Limb (tissue), 2 donors: ENCODE data around the gene TMEM100.

Source experiments
- DNase-seq, 2 donors: peaks; one replicate each; pipeline ENCODE4 v3.0.0-alpha.2; 2016; ENCODE audit errors: extremely low spot score in 2 of 2

TMEM100 gene

DNA sequence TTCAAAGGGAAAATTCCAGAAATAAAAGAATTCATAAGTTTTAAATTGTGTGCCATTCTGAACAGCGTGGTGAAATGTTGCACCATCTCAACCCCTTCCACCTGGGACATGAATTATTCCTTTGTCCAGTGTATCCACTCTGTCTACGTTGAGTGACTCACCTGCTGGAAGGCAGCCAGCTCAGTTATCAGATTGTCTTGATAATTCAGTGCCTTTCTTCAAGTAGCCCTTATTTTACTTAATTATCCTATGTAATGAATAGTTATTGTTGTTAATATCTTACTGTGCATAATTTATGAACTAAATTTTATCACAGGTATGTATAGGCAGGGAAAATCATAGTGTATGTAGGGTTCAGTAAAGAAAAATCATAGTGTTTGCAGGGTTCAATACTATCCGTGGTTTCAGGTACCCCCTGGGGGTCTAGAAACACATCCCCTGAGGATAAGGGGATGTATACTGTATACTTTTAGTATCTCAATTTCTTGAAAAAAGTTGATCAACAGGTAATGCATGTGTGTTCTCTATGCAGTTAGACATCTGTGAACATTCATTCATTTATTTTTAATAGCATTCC lies 20.5 kb upstream of the TMEM100 start:
- DNase-seq, result no peak

DNA sequence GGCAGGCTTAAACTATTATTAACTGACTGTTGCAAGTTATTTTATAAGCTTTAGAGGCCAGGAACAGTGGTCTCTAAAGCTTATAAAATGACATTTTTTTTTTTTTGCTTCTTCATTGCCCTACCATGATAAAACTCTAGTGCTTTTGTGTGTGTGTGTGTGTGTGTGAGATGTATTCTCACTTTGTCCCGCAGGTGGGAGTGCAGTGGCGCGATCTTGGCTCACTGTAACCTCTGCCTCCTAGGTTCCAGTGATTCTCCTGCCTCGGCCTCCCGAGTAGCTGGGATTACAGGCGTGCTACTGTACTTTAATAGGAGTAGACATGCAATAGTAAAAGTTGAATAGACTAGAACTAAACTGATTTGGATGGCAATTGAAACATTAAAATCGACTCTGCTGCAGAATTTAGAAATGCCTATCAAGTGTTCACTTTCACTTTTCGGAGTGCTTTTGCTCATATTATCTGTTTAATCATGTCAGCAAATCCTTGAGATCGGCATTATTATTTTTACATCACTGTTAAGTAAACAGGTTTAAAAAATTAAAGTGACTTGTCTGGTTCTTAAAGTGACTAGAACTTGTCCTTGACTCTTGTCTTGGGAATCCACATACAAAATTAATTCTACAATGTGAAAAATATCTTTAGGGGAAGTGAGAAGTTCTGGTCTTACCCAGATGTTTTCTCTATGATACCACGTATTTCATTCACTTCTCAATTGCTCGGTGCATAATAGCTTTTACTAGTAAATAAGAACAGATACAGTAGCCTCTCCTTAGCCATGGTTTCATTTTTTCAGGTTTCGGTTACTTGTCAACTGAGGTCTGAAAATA lies 19.8 kb upstream of the TMEM100 start:
- no peak for DNase-seq

DNA sequence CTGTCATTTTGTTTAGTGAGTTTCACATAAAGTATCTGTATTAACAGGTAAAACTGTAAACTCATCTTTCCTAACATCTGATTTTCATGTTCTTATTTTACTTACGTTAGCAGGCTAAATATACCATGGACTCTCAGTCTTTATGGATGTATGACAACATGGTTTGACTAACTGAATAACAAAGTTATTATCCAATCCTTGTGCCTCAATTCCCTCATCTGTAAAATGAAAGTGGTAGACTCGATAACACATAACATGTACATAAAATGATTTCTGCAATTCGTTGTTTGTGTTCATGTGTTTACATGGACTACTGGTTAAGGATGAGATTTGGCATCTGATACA lies 18.7 kb upstream of the TMEM100 start:
- no peak for DNase-seq

GRCh38 chr17:55740511-55741355 lies 18.1 kb upstream of the TMEM100 start:
- DNase-seq, result no peak

DNA sequence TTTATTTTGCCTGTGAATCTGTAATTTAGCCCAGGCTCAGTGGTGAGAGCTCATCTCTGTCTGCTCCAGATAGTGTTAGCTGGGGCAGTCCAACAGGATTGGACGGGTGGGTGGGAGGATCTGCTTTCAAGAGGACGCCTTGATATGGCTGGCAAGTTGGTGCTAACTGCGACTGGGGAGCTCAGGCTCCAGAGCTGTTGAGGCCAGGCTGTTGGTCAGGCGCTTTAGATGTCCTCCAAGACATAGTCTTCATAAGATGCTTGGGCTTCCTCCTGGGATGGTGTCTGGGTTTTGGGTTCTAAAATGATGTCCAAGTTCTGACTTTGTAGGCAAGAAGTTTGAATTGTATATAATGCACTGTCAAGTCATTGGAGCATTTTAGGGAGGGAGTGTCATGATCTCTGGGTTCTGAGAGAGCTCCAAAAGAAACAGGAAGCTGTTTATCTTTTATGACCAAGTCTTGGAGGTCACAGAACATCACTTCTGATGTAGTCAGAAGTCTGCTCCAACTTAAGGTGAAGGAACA lies 15.4 kb upstream of the TMEM100 start:
- no peak for DNase-seq

GRCh38 chr17:55735731-55736405 lies 13.2 kb upstream of the TMEM100 start:
- DNase-seq, result peak in 1 of 2 donors; percentile 57

GRCh38 chr17:55734128-55734781 lies 11.6 kb upstream of the TMEM100 start:
- DNase-seq, result no peak

- no peak for DNase-seq
These were observed 9.1 kb upstream of the TMEM100 start for GRCh38 chr17:55731586-55732250.

DNA sequence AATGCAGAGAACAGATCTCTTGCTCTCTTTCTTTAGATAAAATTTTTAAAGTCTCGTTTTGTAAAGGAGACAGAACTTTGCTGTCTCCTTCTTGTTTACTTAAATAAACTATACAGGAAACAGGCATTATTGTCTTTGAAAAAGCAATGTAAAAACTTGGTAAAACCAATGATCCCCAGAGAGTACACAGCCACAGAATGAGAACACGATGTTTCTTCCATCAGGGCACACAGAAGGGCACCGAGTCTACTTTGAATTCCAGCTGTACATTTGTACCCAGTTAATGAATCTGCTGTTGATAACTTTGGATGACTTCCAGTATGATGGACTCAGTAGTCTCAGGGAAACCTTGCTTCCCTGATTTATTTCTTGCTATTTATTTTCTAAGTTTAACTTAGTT lies 8.1 kb upstream of the TMEM100 start:
- DNase-seq, result no peak

GRCh38 chr17:55730380-55730779 lies 7.7 kb upstream of the TMEM100 start:
- no peak for DNase-seq

DNA sequence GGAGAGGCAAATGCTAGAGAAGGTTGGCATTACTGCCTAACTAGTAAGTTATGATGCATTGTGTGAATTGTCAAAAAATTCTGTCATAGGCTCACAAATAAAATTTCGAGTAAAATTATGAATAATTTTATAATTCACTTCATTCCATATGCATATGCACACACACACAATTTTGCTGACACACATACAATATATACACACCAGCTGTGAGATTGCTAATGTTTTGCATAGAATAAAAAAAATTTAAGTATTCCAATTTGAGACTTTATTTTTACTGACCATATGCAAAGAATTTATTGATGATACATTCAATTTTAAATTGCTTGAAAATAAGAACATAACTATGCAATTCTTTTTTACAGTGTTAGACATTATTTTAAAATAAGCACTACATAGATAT lies 6.8 kb upstream of the TMEM100 start:
- DNase-seq, result no peak

DNA sequence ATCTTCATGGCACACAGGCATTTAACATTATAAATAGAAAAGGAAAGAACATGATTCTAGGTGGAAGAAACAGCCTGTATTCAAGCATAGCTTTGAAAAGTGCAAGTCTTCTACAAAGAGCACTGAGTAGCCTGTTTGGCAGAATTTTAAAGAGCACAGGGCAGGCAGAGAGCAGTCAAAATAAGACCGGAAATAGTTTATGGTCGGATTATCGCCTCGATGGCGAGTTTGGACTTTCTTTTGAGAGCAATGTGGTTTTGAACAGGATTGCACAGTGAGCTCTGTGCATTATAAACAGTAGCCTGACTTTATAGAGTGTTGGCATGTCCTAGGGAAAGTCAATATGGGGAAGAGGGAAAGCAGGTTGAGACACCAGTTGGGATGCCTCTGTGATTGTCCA lies 6.2 kb upstream of the TMEM100 start:
- no peak for DNase-seq

DNA sequence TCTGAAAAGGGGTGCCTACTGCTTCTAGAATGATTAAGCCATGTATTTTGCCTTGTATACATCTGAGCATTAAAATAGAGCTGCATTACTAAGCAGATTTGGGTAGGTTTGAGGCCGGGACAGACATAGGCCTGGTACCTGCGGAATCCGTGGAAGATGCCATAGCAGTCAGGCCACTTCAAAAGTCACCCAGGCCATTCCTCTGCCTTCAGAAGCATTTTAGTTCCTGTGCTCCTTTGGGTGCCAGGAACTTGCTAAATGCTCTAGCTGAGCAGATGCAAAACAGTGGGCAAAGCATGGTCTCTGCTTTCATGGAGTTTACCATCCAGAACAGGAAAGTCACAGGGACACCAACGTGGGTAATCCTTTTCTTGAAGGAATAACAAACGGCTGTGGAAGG lies 5.7 kb upstream of the TMEM100 start:
- no peak for DNase-seq

DNA sequence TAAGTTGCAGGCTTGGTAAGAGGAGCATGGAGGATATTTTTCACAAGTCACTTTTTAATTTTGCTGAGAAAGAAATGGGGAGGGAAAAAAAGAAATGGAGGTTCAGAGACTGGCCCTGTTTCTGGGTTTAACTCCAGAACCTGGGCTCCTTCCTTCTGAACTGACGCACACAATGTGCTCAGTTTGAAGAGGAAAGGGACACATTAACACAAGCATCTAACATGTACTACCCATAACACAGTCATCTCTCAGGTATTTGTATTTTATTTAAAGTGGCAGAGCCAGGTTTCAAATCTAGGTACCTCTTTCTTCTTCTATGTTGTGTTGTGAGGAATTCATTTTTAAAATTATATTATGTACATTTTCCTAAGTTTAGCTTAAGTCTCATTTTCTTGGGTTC lies 5.3 kb upstream of the TMEM100 start:
- DNase-seq, result no peak

- no peak for DNase-seq
These were observed 4.6 kb upstream of the TMEM100 start for GRCh38 chr17:55727275-55727674.

GRCh38 chr17:55726440-55726839 lies 3.8 kb upstream of the TMEM100 start:
- peak in 1 of 2 donors; percentile 64 for DNase-seq

GRCh38 chr17:55723488-55723848 lies 804 bp upstream of the TMEM100 start:
- DNase-seq, result no peak

DNA sequence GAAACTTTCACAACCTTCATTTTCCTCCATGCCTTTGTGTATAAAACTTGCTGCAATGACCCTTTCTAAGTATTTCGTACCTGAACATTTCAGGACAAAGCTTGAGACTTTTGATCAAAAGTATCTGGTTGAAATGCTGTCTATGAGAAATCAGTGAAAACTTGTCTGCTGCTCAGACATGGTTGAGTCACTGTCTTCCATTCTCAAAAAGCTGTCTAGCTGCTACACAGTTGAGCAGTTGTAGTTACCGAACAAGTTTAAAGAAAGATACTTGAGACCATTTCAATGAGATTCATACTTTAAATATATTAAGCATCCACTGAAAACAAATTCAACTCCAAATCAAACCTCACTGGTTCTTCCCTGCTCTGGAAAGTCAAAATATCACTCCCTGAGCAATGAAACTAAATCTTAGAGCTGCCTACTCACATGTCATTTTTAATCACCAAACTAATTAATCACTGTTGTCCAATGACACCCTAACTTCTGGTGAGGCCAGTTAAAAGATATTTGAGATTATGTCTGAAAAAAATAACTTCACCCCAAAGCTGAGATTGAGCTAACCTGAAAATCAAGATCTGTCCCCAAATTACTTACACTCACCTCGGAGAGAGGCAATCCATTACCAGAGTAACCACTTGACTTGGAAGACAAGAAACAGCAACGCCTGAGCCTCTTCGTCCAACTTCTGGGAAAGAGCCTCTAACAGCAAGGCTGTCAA lies 488 bp downstream of the TMEM100 start:
- DNase-seq, result no peak

GRCh38 chr17:55720919-55721836 lies 1.5 kb downstream of the TMEM100 start:
- DNase-seq, result no peak
